Measurements from ENCODE around the gene RASGRP4.

DNA sequence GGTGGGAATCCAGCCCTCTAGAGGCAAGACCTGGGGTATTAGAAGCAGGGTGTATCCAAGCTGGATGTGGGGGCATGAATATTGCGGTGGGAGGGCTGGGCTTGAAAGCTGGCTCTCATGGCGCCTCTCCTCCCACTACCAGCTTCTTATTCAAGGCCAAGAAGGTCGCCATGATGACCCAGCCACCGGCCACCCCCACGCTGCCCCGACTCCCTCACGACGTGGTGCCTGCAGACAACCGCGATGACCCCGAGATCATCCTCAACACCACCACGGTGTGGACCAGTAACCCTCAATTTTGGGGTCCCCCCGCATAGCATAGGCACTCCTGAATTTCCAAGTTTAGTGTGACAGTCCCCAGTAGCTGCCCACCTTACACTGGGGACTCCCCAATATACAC is 49.2 kb upstream of the RASGRP4 start:
- TF ChIP-seq, protein P1, sequence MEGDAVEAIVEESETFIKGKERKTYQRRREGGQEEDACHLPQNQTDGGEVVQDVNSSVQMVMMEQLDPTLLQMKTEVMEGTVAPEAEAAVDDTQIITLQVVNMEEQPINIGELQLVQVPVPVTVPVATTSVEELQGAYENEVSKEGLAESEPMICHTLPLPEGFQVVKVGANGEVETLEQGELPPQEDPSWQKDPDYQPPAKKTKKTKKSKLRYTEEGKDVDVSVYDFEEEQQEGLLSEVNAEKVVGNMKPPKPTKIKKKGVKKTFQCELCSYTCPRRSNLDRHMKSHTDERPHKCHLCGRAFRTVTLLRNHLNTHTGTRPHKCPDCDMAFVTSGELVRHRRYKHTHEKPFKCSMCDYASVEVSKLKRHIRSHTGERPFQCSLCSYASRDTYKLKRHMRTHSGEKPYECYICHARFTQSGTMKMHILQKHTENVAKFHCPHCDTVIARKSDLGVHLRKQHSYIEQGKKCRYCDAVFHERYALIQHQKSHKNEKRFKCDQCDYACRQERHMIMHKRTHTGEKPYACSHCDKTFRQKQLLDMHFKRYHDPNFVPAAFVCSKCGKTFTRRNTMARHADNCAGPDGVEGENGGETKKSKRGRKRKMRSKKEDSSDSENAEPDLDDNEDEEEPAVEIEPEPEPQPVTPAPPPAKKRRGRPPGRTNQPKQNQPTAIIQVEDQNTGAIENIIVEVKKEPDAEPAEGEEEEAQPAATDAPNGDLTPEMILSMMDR (IDR thresholded peaks at IDR 0.05), result no peak
- TF ChIP-seq POLR2A (IDR thresholded peaks at IDR 0.05) (no peak), EP300 (IDR thresholded peaks at IDR 0.05) (no peak)

All from tibial nerve (tissue), 4 donors.